GM23338 (cell line): ENCODE data around the gene ATF7. TPM values are rescaled to one million over a fixed set of nuclear protein-coding genes. Genes with fewer than 3 reads are reported as not detected.
"Not testable (repeated sequence)": the region's sequence is repeated elsewhere in the genome, so short reads cannot be mapped to it uniquely, and the experiment has no call there.

Experiments
- ATAC-seq: fragments of 200-7000 bp; cut with Tn5 transposase; 3 replicates; pipeline ENCODE4 v1.9.1; 2020
- DNase-seq: peaks from one replicate; pipeline ENCODE4 v3.0.0-alpha.2; 2015; ENCODE audit warnings: low spot score
- H2AFZ ChIP-seq: fragments of 200-600 bp; sonication (generic); 2 replicates; pipeline ENCODE4 v1.8.0; 2016; ENCODE audit warnings: antibody characterized with exemption, mild to moderate bottlenecking, moderate library complexity
- H3F3A ChIP-seq: fragments of 200-600 bp; sonication (generic); replicated peaks from 2 replicates; pipeline ENCODE4 v1.8.0; 2017; ENCODE audit warnings: antibody characterized with exemption, mixed run types, low read depth
- H3K27ac ChIP-seq: fragments of 200-600 bp; sonication (generic); 2 replicates; pipeline ENCODE4 v1.6.1; 2016; ENCODE audit warnings: low read depth
- H3K27me3 ChIP-seq: fragments of 200-600 bp; sonication (generic); 2 replicates; pipeline ENCODE4 v1.8.0; 2016; ENCODE audit warnings: mild to moderate bottlenecking, mixed run types, moderate library complexity; ENCODE audit not compliant: insufficient read depth
- H3K36me3 ChIP-seq: fragments of 200-600 bp; sonication (generic); 2 replicates; pipeline ENCODE4 v1.8.0; 2016; ENCODE audit warnings: mild to moderate bottlenecking; ENCODE audit not compliant: insufficient read depth
- H3K4me1 ChIP-seq: fragments of 200-600 bp; sonication (generic); 2 replicates; pipeline ENCODE4 v1.8.0; 2016; ENCODE audit warnings: mild to moderate bottlenecking, moderate library complexity; ENCODE audit not compliant: insufficient read depth
- H3K4me2 ChIP-seq: fragments of 200-600 bp; sonication (generic); 2 replicates; pipeline ENCODE4 v1.7.1; 2017; ENCODE audit warnings: mixed run types
- H3K4me3 ChIP-seq: fragments of 200-600 bp; sonication (generic); 2 replicates; pipeline ENCODE4 v1.6.1; 2016; ENCODE audit warnings: mixed run types
- H3K79me2 ChIP-seq: fragments of 200-600 bp; sonication (generic); replicated peaks from 2 replicates; pipeline ENCODE4 v1.8.0; 2017; ENCODE audit warnings: mild to moderate bottlenecking; ENCODE audit not compliant: insufficient read depth
- H3K9me2 ChIP-seq: fragments of 200-600 bp; sonication (generic); 2 replicates; pipeline ENCODE4 v1.8.0; 2017; ENCODE audit not compliant: insufficient read depth
- H4K20me1 ChIP-seq: fragments of 200-600 bp; sonication (generic); replicated peaks from 2 replicates; pipeline ENCODE4 v1.8.0; 2017; ENCODE audit warnings: mild to moderate bottlenecking; ENCODE audit not compliant: insufficient read depth
- H3K27ac Mint-ChIP-seq: 2 replicates; pipeline ENCODE4 v1.8.0; 2020; ENCODE audit warnings: inconsistent platforms, mild to moderate bottlenecking, moderate library complexity, mixed read lengths
- H3K27me3 Mint-ChIP-seq: 3 replicates; pipeline ENCODE4 v1.8.0; 2022; ENCODE audit warnings: low read depth, mild to moderate bottlenecking, moderate library complexity, mixed read lengths, inconsistent platforms; ENCODE audit not compliant: insufficient read depth, poor library complexity
- H3K36me3 Mint-ChIP-seq: 3 replicates; pipeline ENCODE4 v1.8.0; 2021; ENCODE audit warnings: low read depth, mild to moderate bottlenecking, inconsistent platforms, moderate library complexity, mixed read lengths
- H3K4me1 Mint-ChIP-seq: 3 replicates; pipeline ENCODE4 v1.8.0; 2020; ENCODE audit warnings: mild to moderate bottlenecking, inconsistent platforms, mixed read lengths
- H3K4me3 Mint-ChIP-seq: 3 replicates; pipeline ENCODE4 v1.8.0; 2021; ENCODE audit warnings: moderate library complexity, mild to moderate bottlenecking, inconsistent platforms, mixed read lengths
- H3K9me3 Mint-ChIP-seq: 3 replicates; pipeline ENCODE4 v1.8.0; 2020; ENCODE audit warnings: moderate library complexity, mild to moderate bottlenecking, inconsistent platforms, mixed read lengths
- CREB1 ChIP-seq: fragments of 250-450 bp; sonication (Bioruptor Pico); IDR thresholded peaks from 2 replicates; pipeline ENCODE4 v1.5.0; 2020; ENCODE audit warnings: low read depth, mild to moderate bottlenecking, moderate library complexity
- EZH2 ChIP-seq: fragments of 200-600 bp; sonication (generic); IDR thresholded peaks from one replicate; pipeline ENCODE4 v1.8.0; 2017; ENCODE audit warnings: antibody characterized with exemption, mild to moderate bottlenecking, low read depth; ENCODE audit not compliant: unreplicated experiment
- EZH2phosphoT487 ChIP-seq: fragments of 200-600 bp; sonication (generic); IDR thresholded peaks from one replicate; pipeline ENCODE4 v1.8.1; 2018; ENCODE audit warnings: antibody characterized with exemption; ENCODE audit not compliant: unreplicated experiment
- POLR2AphosphoS5 ChIP-seq: IDR thresholded peaks from 2 replicates; pipeline ENCODE4 v1.6.1; 2016; ENCODE audit warnings: antibody characterized with exemption, low read depth
- ZNF331 ChIP-seq: fragments of 250-450 bp; sonication (Bioruptor Pico); IDR thresholded peaks from 2 replicates; pipeline ENCODE4 v1.5.0; 2020; ENCODE audit warnings: low read depth, mild to moderate bottlenecking, moderate library complexity
- polyA plus RNA-seq: library from polyadenylated mRNA; unstranded; fragments of >200 nt; fragmentation: Nextera tagmentation; extraction: Ambion mirVana; gene quantifications from 2 replicates; pipeline ENCODE4 v1.2.1, GENCODE V29; 2016
- total RNA-seq: library from RNA; depleted of rRNA; stranded (reverse); fragments of >200 nt; shearing (Covaris generic); gene quantifications from 2 replicates; pipeline ENCODE4 v1.2.3, GENCODE V29; 2014
- TF ChIP-seq, protein P1 (sequence below): IDR thresholded peaks from one replicate; pipeline ENCODE4 v1.6.1; 2018; ENCODE audit warnings: antibody characterized with exemption; ENCODE audit not compliant: unreplicated experiment
- TF ChIP-seq, protein P2 (sequence below): IDR thresholded peaks from 2 replicates; pipeline ENCODE4 v1.6.1; 2016; ENCODE audit warnings: antibody characterized with exemption

The ATF7 gene
- total and polyA plus RNA-seq, 2 experiments from 2014 or later = 13.9 to 16.3 TPM

- H3K36me3 ChIP-seq = no peaks in the 10 kb centered on the region
- Mint-ChIP-seq H3K27me3 (peaks cover 7% of the 10 kb centered on the region), H3K4me3 (no peak overlapping the region), H3K27ac (no peak overlapping the region), H3K36me3 (no peaks in the 10 kb centered on the region), H3K9me3 (no peaks in the 10 kb centered on the region), H3K4me1 (peaks cover 31% of the 10 kb centered on the region)
- no peaks in the 10 kb centered on the region for H3K79me2 ChIP-seq
- H3K4me1 ChIP-seq = peaks cover 30% of the 10 kb centered on the region
- no peak for DNase-seq
- no peak overlapping the region for H3K27ac ChIP-seq
- TF ChIP-seq EZH2 (no peak), ZNF331 (no peak)
- TF ChIP-seq, protein P1, sequence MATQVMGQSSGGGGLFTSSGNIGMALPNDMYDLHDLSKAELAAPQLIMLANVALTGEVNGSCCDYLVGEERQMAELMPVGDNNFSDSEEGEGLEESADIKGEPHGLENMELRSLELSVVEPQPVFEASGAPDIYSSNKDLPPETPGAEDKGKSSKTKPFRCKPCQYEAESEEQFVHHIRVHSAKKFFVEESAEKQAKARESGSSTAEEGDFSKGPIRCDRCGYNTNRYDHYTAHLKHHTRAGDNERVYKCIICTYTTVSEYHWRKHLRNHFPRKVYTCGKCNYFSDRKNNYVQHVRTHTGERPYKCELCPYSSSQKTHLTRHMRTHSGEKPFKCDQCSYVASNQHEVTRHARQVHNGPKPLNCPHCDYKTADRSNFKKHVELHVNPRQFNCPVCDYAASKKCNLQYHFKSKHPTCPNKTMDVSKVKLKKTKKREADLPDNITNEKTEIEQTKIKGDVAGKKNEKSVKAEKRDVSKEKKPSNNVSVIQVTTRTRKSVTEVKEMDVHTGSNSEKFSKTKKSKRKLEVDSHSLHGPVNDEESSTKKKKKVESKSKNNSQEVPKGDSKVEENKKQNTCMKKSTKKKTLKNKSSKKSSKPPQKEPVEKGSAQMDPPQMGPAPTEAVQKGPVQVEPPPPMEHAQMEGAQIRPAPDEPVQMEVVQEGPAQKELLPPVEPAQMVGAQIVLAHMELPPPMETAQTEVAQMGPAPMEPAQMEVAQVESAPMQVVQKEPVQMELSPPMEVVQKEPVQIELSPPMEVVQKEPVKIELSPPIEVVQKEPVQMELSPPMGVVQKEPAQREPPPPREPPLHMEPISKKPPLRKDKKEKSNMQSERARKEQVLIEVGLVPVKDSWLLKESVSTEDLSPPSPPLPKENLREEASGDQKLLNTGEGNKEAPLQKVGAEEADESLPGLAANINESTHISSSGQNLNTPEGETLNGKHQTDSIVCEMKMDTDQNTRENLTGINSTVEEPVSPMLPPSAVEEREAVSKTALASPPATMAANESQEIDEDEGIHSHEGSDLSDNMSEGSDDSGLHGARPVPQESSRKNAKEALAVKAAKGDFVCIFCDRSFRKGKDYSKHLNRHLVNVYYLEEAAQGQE = no peak
- H3K9me2 ChIP-seq = no peaks in the 10 kb centered on the region
- H2AFZ ChIP-seq = no peak overlapping the region
- no peaks in the 10 kb centered on the region for H3K27me3 ChIP-seq
- H3F3A ChIP-seq = no peaks in the 10 kb centered on the region
- ATAC-seq = no peak
- no peak overlapping the region for H3K4me2 ChIP-seq
- H3K4me3 ChIP-seq = no peak overlapping the region
- H4K20me1 ChIP-seq = no peaks in the 10 kb centered on the region
These were observed 26.6 kb downstream of the ATF7 start for GRCh38 chr12:53599579-53599978.

DNA sequence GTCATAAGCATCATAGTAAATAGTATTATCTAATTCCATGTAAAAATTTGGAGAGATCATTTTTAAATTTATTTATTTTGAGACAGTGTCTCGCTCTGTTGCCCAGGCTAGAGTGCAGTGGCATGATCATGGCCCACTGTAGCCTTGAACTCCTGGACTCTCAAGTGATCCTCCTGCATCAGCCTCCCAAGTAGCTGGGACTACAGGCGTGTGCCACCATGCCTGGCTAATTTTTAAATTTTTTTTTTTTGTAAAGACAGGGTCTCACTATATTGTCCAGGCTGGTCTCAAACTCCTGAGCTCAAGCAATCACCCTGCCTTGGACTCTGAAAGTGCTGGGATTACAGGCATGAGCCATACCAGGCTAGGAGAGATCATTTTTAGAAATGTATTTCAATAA is 27.2 kb downstream of the ATF7 start:
- not testable (repeated sequence) for H3K4me3 ChIP-seq, H3K36me3 Mint-ChIP-seq, H3K9me3 Mint-ChIP-seq, DNase-seq, H3F3A ChIP-seq, H3K27ac ChIP-seq, ATAC-seq, H3K27me3 ChIP-seq, H3K36me3 ChIP-seq, H3K4me2 ChIP-seq, H3K27ac Mint-ChIP-seq, H2AFZ ChIP-seq, H3K79me2 ChIP-seq, H3K9me2 ChIP-seq, H3K27me3 Mint-ChIP-seq, H4K20me1 ChIP-seq, H3K4me3 Mint-ChIP-seq
- H3K4me1 Mint-ChIP-seq = peaks cover 30% of the 10 kb centered on the region
- peaks cover 28% of the 10 kb centered on the region for H3K4me1 ChIP-seq

GRCh38 chr12:53596920-53597363 is 29.2 kb downstream of the ATF7 start:
- peaks cover 19% of the 10 kb centered on the region for H3K4me1 Mint-ChIP-seq
- no peak for DNase-seq
- Histone ChIP-seq H3K4me3 (no peak overlapping the region), H3K4me1 (peaks cover 11% of the 10 kb centered on the region), H3F3A (no peaks in the 10 kb centered on the region), H3K36me3 (no peaks in the 10 kb centered on the region), H4K20me1 (0 out of 2 replicates have a peak, but pooled peaks cover 2% of the 10 kb centered on the region), H3K9me2 (no peaks in the 10 kb centered on the region), H3K27ac (no peak overlapping the region; the same call in 1 of the 2 replicates), H3K27me3 (no peaks in the 10 kb centered on the region), H3K4me2 (no peak overlapping the region), H3K79me2 (no peaks in the 10 kb centered on the region), H2AFZ (no peak overlapping the region)
- no peak overlapping the region for H3K27ac Mint-ChIP-seq
- H3K4me3 Mint-ChIP-seq = no peak overlapping the region
- no peaks in the 10 kb centered on the region for H3K36me3 Mint-ChIP-seq
- ATAC-seq = peak; percentile 47
- H3K9me3 Mint-ChIP-seq = no peaks in the 10 kb centered on the region
- H3K27me3 Mint-ChIP-seq = peaks cover 4% of the 10 kb centered on the region
- TF ChIP-seq, protein P2, sequence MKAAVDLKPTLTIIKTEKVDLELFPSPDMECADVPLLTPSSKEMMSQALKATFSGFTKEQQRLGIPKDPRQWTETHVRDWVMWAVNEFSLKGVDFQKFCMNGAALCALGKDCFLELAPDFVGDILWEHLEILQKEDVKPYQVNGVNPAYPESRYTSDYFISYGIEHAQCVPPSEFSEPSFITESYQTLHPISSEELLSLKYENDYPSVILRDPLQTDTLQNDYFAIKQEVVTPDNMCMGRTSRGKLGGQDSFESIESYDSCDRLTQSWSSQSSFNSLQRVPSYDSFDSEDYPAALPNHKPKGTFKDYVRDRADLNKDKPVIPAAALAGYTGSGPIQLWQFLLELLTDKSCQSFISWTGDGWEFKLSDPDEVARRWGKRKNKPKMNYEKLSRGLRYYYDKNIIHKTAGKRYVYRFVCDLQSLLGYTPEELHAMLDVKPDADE = no peak
- TF ChIP-seq ZNF331 (no peak), EZH2 (no peak), POLR2AphosphoS5 (no peak), CREB1 (CRISPR knock-in tag) (no peak), EZH2phosphoT487 (no peak)
